GM19372 (cell line): ENCODE measurements around the gene APEX1.
"Not testable (repeated sequence)": the region's sequence is repeated elsewhere in the genome, so short reads cannot be mapped to it uniquely, and the experiment has no call there.

Source experiments
- ATAC-seq: cut with Tn5 transposase; IDR thresholded peaks from one replicate; pipeline ENCODE4 v1.9.1; 2021; ENCODE audit warnings: mild to moderate bottlenecking, low read depth, moderate library complexity; ENCODE audit not compliant: unreplicated experiment

The APEX1 gene

DNA sequence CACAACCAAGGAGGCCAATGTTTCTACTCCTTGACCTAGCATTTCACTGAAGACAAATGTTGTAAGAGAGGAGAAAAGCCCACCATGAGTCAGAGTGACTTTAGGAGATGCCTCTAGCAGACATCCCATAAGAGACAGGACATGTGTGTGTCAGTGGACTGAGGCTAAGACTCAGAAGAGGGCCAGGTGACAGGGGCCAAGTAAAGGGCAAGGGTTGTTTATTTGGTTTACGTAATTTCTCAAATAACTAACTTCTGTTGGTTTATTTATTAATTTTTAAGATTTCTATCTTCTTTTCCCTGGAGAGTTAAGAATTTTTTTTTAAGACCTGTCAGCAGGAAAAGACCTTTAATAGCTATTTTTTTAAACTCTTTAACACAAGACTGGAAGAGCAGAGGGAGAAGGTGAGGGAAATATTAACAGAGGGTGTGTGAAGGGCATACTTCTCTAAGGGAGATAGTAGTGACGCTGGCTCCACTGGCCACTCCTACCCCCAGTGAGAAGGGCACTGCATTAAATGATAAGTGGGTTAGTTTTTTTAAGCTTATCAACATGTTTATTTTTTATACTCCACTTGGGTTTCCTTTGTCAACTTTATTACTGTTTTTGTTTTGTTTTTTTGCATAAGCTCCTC lies 17.6 kb downstream of the APEX1 start:
- no peak for ATAC-seq

DNA sequence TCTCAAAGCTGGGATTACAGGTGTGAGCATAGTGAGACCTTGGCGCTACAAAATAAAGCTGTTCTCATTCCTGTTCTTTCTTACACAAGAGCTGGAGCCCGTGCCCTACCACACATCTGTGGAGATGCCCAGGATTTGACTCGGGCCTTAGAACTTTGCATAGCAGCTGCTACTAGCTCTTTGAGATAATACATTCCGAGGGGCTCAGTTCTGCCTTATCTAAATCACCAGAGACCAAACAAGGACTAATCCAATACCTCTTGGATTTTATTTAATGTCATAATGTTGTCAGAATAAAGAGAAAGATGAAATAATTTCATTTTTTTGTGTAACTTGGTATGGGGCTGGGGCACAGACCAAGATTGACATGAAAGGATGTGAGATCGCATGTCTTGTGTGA lies 21.8 kb downstream of the APEX1 start:
- ATAC-seq = no peak

DNA sequence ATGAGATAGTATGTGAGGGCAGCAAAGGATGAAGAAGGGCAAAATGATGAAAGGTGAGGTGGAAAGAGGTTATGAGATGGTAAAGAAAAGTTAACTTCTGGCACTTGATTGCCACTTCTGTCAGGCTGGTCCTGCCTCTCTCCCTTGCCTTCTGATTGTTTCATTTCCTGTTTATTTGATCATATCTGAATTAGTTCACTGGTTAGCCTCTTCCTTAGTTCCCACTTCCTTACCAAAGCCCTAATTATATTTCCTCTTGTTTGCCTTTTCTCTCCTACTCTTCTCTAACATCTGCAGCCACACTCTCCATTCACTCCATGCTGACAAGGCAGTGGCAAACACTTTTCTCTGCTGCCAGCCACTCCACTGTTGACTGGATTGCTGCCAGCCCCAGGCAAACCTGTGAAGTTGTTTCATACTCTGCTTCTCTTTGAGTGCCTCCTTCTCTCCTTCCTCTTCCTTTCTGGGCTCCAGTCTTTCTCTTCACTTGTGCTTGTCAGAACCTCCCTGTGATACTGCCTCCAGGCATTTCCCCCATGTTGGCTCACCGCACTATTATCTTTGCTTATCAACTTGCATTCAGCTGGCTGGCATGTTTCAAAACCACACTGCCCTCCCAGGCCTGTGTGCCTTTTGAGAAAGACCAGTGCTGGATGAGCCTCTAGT lies 22.3 kb downstream of the APEX1 start:
- no peak for ATAC-seq

DNA sequence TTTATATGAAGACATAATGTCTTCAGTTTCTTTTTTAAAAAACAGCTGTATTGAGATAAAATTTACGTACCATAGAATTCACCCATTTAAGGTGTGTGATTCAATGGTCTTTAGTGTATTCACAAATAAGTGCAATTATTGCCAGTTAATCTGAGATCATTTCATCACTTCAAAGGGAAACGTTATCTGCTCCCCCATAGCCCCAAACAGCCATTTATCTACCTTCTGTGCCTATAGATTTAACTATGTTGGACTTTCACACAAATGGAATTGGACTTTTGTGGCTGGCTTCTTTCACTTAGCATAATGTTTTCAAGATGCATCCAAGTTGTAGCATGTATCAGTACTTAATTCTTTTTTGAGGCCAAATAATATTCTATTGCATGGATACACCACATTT lies 23.9 kb downstream of the APEX1 start:
- ATAC-seq = no peak

DNA sequence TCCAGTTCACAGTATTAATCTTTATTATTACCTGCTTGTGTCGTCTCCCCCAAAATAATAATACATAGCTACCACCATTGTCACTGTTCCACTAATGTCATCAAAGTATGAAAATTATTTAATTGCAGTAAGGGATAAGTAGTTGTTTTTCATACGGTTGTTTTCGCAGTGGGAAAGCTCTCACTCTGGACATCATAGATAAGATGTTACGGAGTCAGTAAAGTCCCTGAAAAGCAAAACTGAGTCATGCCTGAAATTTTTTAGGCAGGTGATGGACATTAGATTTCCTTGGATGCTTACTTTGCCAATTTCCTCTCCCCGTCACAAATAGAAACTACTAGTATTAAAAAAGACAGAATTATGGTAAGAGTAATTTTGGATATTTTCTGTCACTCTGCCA lies 27.4 kb downstream of the APEX1 start:
- ATAC-seq = no peak

DNA sequence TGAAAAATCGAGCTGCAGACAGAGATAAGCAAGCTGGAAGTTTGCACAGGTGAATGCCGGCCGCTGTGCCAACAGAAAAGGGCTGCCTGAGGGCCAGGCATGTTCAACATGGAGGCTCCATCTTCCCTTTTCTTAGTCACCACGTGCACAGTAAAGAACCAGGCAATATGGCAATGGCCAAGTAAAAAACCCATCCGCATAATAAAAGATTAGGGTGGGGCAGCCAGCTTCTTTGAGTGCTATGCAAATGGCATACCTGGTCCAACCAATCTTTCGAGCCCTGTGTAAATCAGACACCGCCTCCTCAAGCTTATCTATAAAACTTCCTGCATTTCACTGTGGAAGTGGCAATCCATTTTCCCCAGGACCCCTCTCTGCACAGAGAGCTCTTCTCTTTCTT lies 30.9 kb downstream of the APEX1 start:
- ATAC-seq = no peak

DNA sequence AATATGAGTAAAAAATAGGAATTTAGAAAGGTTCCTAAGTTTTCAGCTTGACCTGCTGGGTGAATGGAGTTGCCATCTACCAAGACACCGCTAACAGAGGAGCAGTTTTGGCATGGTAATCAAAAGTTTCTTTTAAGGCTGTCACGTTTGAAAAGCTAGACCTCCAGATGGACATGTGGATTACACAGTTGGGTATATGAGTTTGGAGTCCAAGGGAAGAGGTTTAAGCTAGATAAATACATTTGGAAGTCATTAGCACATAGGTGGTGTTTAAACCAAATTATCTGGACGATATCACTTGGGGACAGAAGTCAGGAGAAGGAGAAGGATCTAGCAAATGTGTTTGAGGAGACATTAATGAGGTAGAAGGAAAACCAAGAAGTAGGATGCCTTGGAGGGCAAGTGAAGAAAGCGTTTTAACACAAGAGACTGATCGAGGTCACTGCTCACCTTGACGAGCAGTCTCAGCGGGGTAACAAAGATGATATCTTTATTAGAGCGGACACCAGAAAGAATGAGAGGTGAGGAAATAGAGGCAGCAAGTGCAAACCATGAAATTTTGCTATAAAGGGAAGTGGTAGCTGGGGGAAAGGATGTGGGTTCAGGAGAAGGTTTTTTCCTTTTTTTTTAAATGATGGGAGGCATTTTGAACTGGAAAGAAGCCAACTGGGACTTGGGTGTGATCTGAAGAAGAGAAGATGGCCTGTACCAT lies 31.8 kb downstream of the APEX1 start:
- ATAC-seq = no peak

DNA sequence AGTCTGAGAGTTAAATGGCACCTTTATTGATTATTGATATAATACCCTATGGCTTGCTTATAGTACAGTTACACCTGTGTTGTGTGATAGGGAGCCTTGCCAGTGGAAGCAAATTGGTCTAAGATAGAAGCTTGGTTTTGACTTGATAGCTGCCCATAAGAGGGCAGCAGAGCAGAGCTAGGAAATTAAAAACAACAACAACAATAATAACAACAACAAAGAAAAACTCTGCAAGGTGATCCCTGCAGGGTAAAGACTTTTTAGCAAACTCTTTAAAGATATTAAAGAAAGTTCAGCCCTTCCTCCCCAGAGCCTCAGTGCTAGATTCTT lies 32.3 kb downstream of the APEX1 start:
- no peak for ATAC-seq

DNA sequence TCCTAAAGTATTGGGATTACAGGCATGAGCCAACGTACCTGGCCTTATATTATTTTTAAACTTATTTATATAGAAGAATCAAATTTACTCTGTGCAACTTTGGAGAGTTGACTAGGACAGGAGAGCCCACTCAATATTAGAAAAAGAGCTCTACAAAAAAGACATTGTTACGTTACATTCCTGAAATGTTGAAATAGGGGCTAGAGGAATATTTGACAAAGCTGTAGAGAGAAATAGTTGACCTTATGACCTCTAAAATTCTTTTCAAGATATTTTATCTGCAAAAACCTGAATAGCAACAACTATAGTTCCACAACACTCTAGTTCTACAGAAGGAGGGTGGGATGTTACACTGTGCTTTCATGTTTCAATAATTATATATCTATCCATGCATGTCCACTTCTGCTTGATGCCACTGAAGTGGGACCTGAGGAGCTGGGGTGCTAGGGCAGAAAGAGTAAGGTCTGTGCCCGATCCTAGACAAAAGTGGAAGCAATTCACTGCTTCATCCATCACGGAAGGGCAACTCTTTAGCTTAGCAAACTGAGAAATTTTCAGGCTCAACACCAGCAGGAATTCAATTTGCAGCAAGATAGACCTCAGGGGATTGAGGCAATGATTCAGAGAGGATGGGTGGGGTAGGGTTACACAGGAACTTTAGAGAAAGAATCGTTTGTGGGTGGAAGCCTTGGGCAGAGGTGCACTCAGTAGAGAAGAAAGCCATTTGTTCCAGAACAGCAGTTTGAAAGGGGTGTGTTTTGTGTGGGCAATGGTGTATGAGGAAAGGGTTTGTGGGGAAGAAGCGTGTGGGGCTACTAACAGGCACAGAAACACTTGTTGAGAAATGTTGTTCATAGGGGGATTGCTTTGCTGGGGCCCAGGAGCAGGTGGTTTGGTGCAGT lies 34.3 kb downstream of the APEX1 start:
- no peak for ATAC-seq

DNA sequence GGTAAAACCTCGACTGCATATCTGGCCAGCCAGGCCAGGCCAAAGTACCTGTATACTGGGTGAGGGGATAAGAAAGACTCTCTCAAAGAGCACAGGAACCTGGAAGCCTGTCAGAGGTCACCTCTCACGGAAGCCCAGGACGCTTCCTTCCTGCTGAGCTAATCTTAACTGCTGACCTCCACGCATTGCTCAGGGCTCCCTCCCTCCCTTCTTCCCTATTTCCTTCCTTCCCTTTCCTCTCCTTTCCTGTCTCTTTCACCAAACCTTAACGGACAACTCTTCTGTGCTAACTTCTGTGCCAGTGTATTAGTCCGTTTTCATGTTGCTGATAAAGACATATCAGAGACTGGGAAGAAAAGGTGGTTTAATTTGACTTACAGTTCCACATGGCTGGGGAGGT lies 35.5 kb downstream of the APEX1 start:
- ATAC-seq = no peak

DNA sequence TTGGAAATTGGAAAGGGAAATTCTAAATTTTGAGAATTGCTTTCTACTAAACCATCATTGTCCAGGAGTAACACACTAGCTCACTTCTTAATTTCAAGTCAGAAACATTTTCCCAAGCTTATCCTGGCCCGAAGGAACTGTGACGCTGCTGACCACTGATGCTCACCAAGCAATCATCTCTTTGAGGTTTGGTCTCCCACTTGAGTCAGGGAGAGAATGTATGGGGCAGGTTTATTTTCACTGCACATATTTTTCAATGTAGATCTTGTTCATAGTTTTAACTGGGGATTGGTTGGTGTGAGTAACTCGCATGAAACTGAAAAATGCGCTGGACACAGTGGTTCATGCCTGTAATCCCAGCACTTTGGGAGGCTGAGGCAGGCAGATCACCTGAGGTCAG lies 37.5 kb downstream of the APEX1 start:
- ATAC-seq = no peak

DNA sequence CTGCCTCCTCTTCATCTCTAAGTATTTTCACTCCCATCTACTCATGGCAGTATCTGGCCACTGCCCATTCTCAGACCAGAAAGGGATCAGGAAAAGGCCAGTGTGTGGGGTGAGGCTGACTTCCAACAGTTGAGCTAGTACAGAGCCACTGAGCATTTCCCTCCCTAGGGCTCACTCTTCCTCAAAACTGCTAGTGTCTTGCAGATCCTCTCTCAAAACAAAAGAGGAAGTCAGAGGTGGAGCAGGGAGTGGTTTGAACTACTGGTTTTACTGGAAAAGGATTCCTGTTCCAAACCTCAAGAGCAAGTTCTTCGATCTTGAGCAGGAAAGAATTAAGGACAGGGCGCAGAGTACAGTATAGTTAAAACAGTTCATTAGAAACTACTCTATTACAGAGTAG lies 38.6 kb downstream of the APEX1 start:
- no peak for ATAC-seq

DNA sequence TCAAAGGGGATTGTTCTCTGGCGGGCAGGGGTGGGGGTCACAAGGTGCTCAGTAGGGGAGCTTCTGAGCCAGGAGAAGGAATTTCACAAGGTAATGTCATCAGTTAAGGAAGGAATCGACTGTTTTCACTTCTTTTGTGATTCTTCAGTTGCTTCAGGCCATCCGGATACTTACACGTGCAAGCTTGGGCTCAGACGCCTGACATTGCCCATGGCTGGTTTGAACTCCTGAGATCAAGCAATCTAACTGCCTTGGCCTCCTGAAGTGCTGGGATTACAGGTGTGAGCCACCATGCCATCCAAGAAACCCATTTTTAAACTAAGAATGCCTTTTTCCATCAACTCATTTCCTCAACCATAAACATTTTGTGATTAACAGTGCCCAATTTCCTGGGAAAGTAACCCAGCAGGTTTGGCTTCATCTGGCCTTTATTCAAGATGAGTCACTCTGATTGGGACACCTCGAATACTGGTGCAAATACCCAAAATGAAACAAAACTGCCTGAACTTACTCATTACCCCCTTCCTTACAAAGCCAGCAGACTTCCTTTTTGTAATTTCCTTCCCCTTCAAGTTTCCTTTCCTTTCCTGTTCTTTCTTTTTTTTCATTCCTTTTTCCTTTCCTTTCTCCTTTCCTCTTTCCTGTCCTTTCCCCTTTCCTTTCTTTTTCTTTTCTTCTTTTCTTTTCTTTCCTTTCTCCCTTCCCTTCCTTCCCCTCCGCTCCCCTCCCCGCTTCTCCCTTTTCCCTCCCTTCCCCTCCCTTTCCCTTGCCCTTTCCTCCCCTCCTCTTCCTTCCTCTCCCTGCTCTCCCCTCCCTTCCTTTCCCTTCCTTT lies 40.1 kb downstream of the APEX1 start:
- ATAC-seq = no peak

DNA sequence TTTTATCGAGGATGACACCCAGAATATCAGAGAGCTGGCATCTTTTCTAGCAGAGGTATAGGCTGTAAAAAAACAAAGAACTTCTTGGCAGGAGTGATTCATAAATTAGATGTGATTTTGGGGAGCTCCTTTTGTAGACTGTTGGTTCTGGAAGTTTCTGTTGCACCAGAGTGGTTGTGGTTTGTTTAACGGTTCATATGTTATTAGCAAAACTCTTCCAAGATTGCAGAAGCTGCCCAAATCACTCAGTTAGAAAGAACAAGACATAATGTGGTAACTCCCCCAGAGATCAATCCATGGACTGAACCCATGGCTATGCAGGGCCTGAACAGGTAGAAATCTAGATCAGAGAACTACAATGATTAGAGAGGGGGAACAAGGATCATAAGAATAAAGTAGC lies 43.6 kb downstream of the APEX1 start:
- no peak for ATAC-seq

DNA sequence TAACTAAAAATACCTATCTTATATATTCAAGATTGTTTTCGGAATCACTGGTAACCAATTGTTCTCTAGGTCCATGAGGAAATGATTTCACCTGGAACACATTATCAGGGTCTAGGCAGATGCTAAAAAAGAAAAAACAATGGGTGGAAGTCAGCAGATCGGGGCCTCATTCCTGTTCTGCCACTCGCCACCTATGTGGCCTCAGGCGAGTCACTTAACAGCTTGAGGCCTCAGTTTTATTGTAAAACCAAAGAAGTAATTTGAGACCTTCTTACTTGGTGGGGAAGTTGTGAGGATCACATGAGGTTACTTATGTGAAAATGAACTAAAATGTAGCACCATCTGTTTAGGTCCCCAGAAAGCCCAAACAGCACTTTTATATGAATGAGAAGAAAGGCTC lies 44.1 kb downstream of the APEX1 start:
- ATAC-seq = no peak

DNA sequence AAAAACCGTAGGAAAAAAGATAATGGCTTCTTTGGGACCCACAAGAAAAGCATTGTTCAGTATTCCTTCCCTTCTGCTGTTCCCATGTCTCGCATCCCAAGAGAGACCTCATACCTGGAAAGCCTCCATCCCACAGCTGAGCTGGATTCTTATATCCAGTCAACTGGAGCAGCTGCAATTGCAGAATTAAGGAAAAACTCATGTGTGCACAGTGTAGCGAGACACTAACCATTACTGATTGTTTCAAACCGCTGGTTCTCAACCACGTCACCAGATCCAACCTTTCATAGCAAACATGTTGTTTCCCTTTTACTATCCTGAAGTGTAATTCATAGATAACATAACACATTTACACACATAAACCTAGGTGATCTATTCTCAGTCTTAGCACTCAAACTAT lies 44.9 kb downstream of the APEX1 start:
- ATAC-seq = no peak

DNA sequence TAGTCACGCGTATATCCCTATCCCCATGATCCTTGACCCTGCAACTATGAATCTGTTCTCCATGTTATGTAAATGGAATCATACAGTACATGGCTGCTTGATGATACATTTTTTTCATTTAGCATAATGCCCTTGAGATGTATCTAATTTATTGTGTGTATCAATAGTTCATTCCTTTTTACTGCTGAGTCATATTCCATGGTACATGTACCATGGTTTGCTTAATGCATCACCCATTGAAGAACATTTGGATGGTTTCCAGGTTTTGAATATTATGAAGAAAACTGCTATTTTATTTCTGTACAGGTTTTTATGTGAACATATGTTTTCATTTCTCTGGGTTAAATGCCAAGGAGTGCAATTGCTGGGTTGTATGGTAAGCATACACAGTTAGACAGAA lies 46.3 kb downstream of the APEX1 start:
- ATAC-seq = no peak

DNA sequence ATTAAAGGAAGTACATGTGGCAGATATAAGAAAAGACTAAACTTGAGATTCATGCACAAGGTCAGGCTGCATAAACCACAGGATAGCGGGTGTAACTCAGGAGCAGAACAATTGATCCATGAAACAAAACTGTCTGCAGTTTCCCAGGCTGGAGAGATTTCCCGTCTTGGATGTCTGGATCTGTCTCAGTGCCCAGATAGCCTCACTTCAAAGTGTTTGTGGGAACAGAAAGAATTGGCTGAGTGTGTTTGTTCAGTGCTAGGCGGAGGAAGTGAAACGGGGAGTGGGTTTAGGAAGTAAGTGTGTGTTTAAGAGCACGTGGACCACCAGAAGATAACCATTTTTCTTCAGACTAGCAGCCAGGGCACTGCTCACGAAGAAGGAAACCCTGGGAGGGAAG lies 48.9 kb downstream of the APEX1 start:
- no peak for ATAC-seq

DNA sequence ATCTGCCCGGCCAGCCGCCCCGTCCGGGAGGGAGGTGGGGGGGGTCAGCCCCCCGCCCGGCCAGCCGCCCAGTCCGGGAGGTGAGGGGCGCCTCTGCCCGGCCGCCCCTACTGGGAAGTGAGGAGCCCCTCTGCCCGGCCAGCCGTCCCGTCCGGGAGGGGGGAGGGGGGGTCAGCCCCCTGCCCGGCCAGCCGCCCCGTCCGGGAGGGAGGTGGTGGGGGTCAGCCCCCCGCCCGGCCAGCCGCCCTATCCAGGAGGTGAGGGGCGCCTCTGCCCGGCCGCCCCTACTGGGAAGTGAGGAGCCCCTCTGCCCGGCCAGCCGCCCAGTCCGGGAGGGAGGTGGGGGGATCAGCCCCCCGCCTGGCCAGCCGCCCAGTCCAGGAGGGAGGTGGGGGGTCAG lies 51.2 kb downstream of the APEX1 start:
- ATAC-seq = not testable (repeated sequence)

DNA sequence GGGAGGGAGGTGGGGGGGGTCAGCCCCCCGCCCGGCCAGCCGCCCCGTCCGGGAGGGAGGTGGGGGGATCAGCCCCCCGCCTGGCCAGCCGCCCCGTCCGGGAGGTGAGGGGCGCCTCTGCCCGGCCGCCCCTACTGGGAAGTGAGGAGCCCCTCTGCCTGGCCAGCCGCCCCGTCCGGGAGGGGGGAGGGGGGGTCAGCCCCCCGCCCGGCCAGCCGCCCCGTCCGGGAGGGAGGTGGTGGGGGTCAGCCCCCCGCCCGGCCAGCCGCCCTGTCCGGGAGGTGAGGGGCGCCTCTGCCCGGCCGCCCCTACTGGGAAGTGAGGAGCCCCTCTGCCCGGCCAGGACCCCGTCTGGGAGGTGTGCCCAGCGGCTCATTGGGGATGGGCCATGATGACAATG lies 51.7 kb downstream of the APEX1 start:
- not testable (repeated sequence) for ATAC-seq
